Right hindlimb (tissue), 1 donor: ENCODE results near the gene S100A1.

ENCODE experiments used
- DNase-seq: peaks from one replicate; pipeline ENCODE4 v3.0.0-alpha.2; 2018

S100A1 gene

GRCh38 chr1:153611356-153611755, 16.9 kb upstream of the S100A1 start:
- no peak for DNase-seq

DNA sequence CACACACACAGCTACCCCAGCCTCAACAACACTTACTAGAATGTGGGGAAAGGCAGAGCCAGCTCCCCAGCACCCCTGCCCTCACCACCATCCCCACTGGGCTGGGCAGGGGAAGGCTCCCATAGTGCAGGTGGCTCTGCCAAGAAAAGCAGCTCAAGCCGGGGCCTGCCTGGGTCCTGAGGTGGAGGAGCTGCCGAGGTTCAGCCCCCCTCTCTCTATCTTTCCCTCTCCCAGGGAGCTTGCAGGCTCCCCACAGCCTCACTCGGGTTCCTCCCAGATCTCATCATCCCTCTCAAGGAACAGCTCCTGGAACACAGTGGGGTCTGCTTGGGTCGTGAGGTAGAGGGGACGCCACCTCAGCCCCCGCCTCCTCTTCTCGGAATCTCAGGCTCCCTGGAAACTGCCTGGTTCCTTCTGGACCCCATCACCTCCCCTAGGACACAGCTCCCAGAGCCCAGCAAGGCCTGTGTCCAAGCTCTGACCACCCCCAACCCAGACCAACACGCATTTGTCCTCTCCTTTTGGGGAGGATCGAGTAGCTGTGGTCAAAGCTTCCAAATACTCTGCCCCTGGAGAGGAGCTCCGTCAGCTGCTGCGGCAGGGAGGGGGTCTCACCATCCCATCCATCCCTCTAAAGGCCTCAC, 16.0 kb upstream of the S100A1 start:
- no peak for DNase-seq

DNA sequence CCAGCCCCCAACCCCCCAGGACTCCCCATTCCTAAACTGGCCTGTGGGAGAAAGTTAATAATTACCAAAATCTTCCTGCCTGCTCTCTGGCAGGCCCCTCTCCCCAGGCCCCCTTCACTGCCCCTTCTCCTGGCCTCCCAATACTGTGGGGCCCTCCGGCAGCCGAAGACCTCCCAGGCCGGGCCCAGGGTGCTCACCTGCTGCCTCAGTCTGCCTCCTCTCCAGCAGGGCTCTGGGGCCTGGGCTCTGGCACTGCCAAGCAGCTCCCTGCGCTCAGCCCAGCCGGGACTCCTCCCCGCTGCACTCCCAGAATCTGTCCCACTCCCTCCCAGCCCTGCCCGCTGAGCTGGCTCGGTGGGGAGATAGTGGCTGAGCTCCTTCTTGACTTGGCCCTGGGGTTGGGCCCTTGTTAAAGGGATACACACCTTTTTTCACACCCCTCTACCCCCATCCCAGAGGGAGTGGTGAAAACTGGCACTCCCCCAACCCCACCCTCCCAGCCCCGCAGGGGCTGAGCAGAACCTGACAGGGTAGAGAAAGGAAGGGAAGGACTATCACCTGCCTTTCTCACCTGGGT, 15.4 kb upstream of the S100A1 start, which contains the start of gene S100A16:
S100A16 (minus strand) TSS at position 383 of the 577 bp plus-strand sequence. CDS start 4,986 bp downstream, outside the sequence.
- DNase-seq = peak; percentile 76

- no peak for DNase-seq
Measured at GRCh38 chr1:153613406-153613805, 14.8 kb upstream of the S100A1 start.

DNA sequence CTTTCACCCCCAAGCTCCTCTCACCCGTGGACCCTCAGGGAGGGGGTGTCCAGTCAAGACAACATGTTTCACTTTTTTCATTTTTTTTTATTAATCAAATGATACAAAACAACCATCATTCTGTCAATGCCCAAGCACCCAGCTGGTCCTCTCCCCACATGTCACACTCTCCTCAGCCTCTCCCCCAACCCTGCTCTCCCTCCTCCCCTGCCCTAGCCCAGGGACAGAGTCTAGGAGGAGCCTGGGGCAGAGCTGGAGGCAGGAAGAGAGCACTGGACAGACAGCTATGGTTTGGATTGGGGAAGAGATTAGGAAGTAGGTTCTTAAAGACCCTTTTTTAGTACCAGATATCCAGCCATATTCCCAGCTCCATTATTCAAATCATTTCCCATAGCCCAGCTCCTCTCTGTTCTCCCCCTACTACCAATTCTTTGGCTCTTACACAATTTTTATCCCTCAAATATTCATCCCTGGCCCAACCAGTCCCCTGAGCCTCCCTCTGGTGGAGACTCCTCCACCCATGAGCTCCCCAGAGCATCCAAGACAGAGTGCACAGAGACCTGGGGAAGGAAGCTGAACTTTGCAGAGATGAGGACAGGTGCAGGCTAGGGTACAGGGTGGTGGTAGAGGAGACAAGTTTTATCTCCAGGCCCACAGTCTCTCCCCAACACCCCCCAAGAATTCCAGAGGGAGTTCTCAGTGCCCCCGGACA, 13.9 kb upstream of the S100A1 start:
- no peak for DNase-seq

DNA sequence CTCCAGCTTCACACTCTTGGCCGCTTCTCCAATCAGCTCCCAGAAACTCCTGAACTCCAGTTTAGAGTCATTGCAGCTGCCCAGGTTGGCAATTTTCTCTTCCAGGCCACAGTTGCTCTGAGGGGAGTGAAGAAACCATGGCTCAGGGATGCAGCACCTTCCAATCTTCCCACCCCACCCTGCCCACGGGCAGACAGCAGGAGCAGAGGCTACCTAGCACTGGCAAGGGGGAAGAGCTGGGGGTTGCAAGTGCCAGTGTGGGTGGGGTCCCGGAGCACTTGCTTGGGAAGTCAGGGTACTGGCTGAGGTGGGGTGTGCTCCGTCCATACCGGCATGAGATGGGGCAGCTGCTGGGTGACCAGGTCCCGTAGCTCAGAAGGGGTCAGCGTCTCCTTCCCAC, 13.3 kb upstream of the S100A1 start:
- no peak for DNase-seq

DNA sequence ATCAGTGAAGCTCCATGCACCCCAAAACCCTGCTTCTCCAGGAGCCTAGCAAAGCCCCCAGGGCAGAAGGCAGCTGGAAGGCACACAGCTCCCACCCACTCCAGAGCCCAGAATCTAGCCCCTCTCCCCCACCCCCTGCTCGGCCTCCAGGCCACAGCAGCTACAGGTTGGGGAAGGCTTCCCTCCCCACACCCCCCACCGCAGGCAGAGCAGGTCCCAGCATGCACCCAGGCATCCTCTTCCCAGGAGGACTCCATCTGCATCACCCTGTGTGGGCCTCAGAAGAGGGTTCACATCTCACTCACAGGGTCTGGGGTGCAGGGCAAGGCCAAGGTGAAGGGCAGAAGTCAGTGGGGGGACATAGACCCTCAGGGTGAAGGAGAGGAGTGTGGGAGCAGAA, 12.8 kb upstream of the S100A1 start:
- no peak for DNase-seq

- no peak for DNase-seq
Measured at GRCh38 chr1:153616144-153616916, 11.9 kb upstream of the S100A1 start, which contains the start of gene S100A14. TSS of gene S100A14 (minus strand) at chr1:153616325. CDS start at chr1:153615858, 467 bp downstream.

GRCh38 chr1:153616917-153617311, 11.3 kb upstream of the S100A1 start:
- no peak for DNase-seq

GRCh38 chr1:153617663-153618062, 10.6 kb upstream of the S100A1 start:
- DNase-seq = no peak

DNA sequence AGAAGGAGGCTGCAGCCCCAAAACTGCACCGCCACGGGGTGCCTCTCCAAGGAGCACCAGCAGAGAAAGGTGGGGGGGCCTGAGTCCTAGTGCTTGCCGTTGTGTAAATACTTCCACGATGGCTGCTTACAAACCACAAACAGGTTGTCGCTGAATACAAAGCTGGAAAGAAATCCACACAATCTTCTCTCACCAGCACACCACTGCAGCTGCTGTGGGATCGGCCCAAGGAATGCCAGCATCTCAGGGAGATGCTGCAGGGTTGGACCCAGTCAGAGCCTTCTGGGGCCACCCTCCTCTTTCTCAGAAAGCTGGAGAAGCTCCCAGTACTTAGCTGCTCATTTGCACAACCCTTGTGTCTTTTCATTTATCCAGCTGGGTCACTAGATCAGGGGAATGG, 9.1 kb upstream of the S100A1 start:
- DNase-seq = no peak

- no peak for DNase-seq
Measured at GRCh38 chr1:153623101-153623500, 5.1 kb upstream of the S100A1 start.

GRCh38 chr1:153624965-153625611, 3.1 kb upstream of the S100A1 start:
- no peak for DNase-seq

GRCh38 chr1:153626477-153626903, 1.7 kb upstream of the S100A1 start:
- DNase-seq = no peak

DNA sequence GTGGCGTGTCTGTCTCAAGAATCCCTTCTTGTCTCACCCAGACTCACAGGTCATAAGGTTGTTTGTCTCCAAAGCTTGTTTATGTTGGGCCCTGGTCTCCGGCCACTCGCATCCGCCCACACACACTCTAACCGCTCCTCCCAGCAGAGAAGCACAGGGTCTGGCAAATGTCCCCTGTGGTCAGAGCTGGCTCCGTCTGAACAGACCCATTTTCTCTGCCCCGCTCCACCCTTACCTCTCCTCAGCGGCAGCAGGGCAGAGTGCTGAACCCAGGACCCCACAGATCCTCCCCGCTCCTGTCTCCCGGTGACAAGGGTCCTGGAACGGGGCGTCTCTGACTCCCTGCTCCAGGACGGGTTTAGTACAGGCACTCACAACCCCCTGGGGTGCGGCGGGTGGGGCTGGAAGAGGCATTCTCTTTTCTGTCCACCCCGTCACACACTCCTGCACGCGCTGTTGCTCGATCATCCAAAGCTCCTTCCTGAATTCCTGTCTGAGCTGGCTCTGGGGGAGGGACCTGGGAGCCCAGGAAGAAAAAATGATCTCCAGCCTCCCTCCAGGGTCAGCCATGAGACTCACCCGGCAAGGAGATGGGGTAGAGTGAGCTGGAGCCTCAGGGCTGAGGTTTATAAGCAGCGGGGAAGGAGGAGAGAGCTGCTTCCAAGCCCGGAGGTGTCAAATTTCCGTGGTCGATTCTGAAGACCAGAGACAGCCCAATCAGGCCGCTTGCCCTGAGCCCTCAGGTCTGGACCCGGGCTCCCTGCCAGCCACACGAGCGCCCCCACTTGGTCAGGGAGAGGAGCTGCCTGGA, 1.1 kb upstream of the S100A1 start, which contains the start of gene S100A13:
S100A13 (minus strand) TSS at position 602 of the 811 bp plus-strand sequence. CDS start 1,033 bp downstream, outside the sequence.
- DNase-seq = peak; percentile 91

DNA sequence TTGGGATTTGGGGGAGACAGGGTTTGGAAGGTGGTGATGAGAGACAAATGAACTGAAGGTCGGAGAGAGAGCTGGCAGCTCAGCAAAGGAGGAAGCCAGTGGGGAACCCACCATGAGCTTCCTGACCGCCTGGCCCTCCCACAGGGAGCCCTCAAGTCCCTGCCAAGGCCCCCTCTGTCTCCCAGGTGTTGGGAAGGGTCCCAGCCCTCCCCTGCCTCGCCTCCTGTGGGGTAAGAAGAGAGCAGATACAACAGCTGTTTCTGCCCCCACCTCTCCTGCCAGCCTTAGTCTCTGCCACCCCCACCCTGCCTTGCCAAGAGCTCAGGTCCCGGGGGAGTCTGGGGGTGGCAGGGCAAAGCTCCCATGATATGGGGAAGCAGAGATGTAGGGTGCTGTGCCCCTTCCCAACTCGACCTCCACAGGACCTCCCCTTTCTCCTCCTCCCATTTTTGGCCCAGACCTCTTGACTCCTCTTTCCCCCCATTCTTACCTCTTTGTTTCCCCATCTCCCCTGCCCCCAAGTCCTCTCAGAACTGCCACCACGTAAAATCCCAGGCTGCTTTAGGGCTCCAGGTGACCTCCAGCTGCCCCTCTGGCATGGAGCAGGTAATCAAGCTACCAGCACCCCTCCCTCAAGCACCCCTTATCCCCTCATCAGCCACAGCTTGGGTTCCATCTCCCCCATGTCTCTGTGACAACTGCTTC, 556 bp downstream of the S100A1 start:
- DNase-seq = no peak

DNA sequence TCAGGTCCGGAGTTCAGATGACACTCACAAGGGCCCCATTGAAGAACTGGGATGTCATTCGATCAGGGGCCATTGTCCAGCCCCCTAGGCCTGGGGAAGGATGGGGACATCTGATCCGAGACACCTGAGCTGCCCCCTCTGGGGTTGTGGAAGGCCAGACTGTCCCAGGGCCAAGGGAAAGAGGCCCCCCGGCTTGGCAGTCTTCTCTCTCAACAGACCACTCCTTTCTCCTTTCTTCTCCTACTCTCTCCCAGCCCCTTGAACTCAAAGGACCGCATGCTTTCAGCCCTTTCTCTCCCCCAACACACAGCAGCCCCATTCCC, 1.1 kb downstream of the S100A1 start:
- no peak for DNase-seq

- DNase-seq = peak; percentile 50
Measured at GRCh38 chr1:153629971-153630370, 1.7 kb downstream of the S100A1 start.

- DNase-seq = no peak
Measured at GRCh38 chr1:153630384-153630783, 2.1 kb downstream of the S100A1 start.

- DNase-seq = no peak
Measured at GRCh38 chr1:153631047-153632022, 3.1 kb downstream of the S100A1 start.
